Activated T-cell treated with anti-CD3 and anti-CD28 coated beads, Interleukin-2, amount 50 U/mL, for 24 hours (primary cell): Measurements from ENCODE around the gene PRRT1B.

Experiments used
- DNase-seq: peaks from one replicate; pipeline ENCODE4 v3.0.0-alpha.2; 2020
- H3K27ac Mint-ChIP-seq: 2 replicates; pipeline ENCODE4 v1.8.0; 2020; ENCODE audit warnings: mild to moderate bottlenecking, mixed read lengths
- H3K27me3 Mint-ChIP-seq: 2 replicates; pipeline ENCODE4 v1.8.0; 2020; ENCODE audit warnings: mixed read lengths
- H3K36me3 Mint-ChIP-seq: 2 replicates; pipeline ENCODE4 v1.8.0; 2020; ENCODE audit warnings: low read depth, mixed read lengths
- H3K4me1 Mint-ChIP-seq: 2 replicates; pipeline ENCODE4 v1.8.0; 2020; ENCODE audit warnings: low read depth, mixed read lengths
- H3K4me3 Mint-ChIP-seq: 2 replicates; pipeline ENCODE4 v1.8.0; 2020; ENCODE audit warnings: mild to moderate bottlenecking, moderate library complexity, mixed read lengths
- H3K9me3 Mint-ChIP-seq: 2 replicates; pipeline ENCODE4 v1.8.0; 2020; ENCODE audit warnings: mixed read lengths

PRRT1B gene

GRCh38 chr9:131589124-131589711 is 43.9 kb downstream of the PRRT1B start:
- no peak overlapping the region for H3K4me3 Mint-ChIP-seq
- H3K27ac Mint-ChIP-seq = peak overlapping the region; percentile 38
- no peaks in the 10 kb centered on the region for H3K27me3 Mint-ChIP-seq
- H3K9me3 Mint-ChIP-seq = no peaks in the 10 kb centered on the region
- H3K4me1 Mint-ChIP-seq = peaks cover 47% of the 10 kb centered on the region
- H3K36me3 Mint-ChIP-seq = peaks cover 83% of the 10 kb centered on the region
- no peak for DNase-seq

- Mint-ChIP-seq H3K36me3 (peaks cover 82% of the 10 kb centered on the region), H3K27me3 (no peaks in the 10 kb centered on the region), H3K9me3 (no peaks in the 10 kb centered on the region)
Observed at GRCh38 chr9:131589993-131590392, 44.7 kb downstream of the PRRT1B start.

GRCh38 chr9:131590449-131590848 is 45.1 kb downstream of the PRRT1B start:
- Mint-ChIP-seq H3K27me3 (no peaks in the 10 kb centered on the region), H3K4me1 (peaks cover 36% of the 10 kb centered on the region), H3K4me3 (no peak overlapping the region), H3K36me3 (peaks cover 82% of the 10 kb centered on the region), H3K27ac (peak overlapping the region; percentile 84), H3K9me3 (no peaks in the 10 kb centered on the region)
- DNase-seq = no peak

More at GRCh38 chr9:131589993-131590392, 44.7 kb downstream of the PRRT1B start:
- H3K4me3 Mint-ChIP-seq = no peak overlapping the region
- H3K27ac Mint-ChIP-seq = peak overlapping the region; percentile 84
- no peak for DNase-seq
- peaks cover 41% of the 10 kb centered on the region for H3K4me1 Mint-ChIP-seq

GRCh38 chr9:131590907-131591844 is 45.9 kb downstream of the PRRT1B start:
- Mint-ChIP-seq H3K4me1 (peaks cover 29% of the 10 kb centered on the region), H3K36me3 (peaks cover 84% of the 10 kb centered on the region), H3K9me3 (no peaks in the 10 kb centered on the region), H3K27ac (peak overlapping the region; percentile 84), H3K4me3 (no peak overlapping the region), H3K27me3 (no peaks in the 10 kb centered on the region)
- DNase-seq = peak; percentile 87

- peaks cover 88% of the 10 kb centered on the region for H3K36me3 Mint-ChIP-seq
Observed at GRCh38 chr9:131591845-131592208, 46.5 kb downstream of the PRRT1B start.

GRCh38 chr9:131593091-131593820 is 47.9 kb downstream of the PRRT1B start:
- Mint-ChIP-seq H3K9me3 (no peaks in the 10 kb centered on the region), H3K27me3 (no peaks in the 10 kb centered on the region), H3K4me1 (peaks cover 18% of the 10 kb centered on the region), H3K27ac (peak overlapping the region; percentile 26), H3K36me3 (peaks cover 90% of the 10 kb centered on the region), H3K4me3 (no peak overlapping the region)
- no peak for DNase-seq

More at GRCh38 chr9:131591845-131592208, 46.5 kb downstream of the PRRT1B start:
- Mint-ChIP-seq H3K4me1 (peaks cover 25% of the 10 kb centered on the region), H3K9me3 (no peaks in the 10 kb centered on the region), H3K27ac (peak overlapping the region; percentile 84), H3K27me3 (no peaks in the 10 kb centered on the region), H3K4me3 (no peak overlapping the region)
- no peak for DNase-seq

GRCh38 chr9:131593936-131594665 is 48.8 kb downstream of the PRRT1B start:
- Mint-ChIP-seq H3K4me1 (peaks cover 18% of the 10 kb centered on the region), H3K27ac (no peak overlapping the region), H3K4me3 (no peak overlapping the region), H3K9me3 (no peaks in the 10 kb centered on the region), H3K36me3 (peaks cover 89% of the 10 kb centered on the region), H3K27me3 (no peaks in the 10 kb centered on the region)
- no peak for DNase-seq

- no peak overlapping the region for H3K4me3 Mint-ChIP-seq
- peak overlapping the region; percentile 80 for H3K27ac Mint-ChIP-seq
- no peaks in the 10 kb centered on the region for H3K27me3 Mint-ChIP-seq
- H3K4me1 Mint-ChIP-seq = peaks cover 18% of the 10 kb centered on the region
- H3K36me3 Mint-ChIP-seq = peaks cover 87% of the 10 kb centered on the region
- no peak for DNase-seq
- no peaks in the 10 kb centered on the region for H3K9me3 Mint-ChIP-seq
Observed at GRCh38 chr9:131594906-131595665, 49.8 kb downstream of the PRRT1B start.

GRCh38 chr9:131595696-131596429 is 50.5 kb downstream of the PRRT1B start:
- peak overlapping the region; percentile 80 for H3K27ac Mint-ChIP-seq
- H3K4me3 Mint-ChIP-seq = no peak overlapping the region
- peaks cover 12% of the 10 kb centered on the region for H3K4me1 Mint-ChIP-seq
- no peaks in the 10 kb centered on the region for H3K9me3 Mint-ChIP-seq
- peaks cover 86% of the 10 kb centered on the region for H3K36me3 Mint-ChIP-seq
- no peaks in the 10 kb centered on the region for H3K27me3 Mint-ChIP-seq
- DNase-seq = no peak

- H3K4me1 Mint-ChIP-seq = peaks cover 6% of the 10 kb centered on the region
- H3K27me3 Mint-ChIP-seq = no peaks in the 10 kb centered on the region
- no peak for DNase-seq
- peaks cover 84% of the 10 kb centered on the region for H3K36me3 Mint-ChIP-seq
- H3K9me3 Mint-ChIP-seq = no peaks in the 10 kb centered on the region
- no peak overlapping the region for H3K4me3 Mint-ChIP-seq
- H3K27ac Mint-ChIP-seq = peak overlapping the region; percentile 80
Observed at GRCh38 chr9:131596430-131596743, 51.1 kb downstream of the PRRT1B start.

GRCh38 chr9:131597246-131597645 is 51.9 kb downstream of the PRRT1B start:
- H3K4me1 Mint-ChIP-seq = no peaks in the 10 kb centered on the region
- peak overlapping the region; percentile 80 for H3K27ac Mint-ChIP-seq

GRCh38 chr9:131598121-131598520 is 52.8 kb downstream of the PRRT1B start:
- H3K27ac Mint-ChIP-seq = peak overlapping the region; percentile 44

More at GRCh38 chr9:131597246-131597645, 51.9 kb downstream of the PRRT1B start:
- Mint-ChIP-seq H3K27me3 (no peaks in the 10 kb centered on the region), H3K36me3 (peaks cover 84% of the 10 kb centered on the region), H3K4me3 (no peak overlapping the region), H3K9me3 (no peaks in the 10 kb centered on the region)
- no peak for DNase-seq

GRCh38 chr9:131601683-131602181 is 56.4 kb downstream of the PRRT1B start:
- H3K36me3 Mint-ChIP-seq = peaks cover 89% of the 10 kb centered on the region
- no peaks in the 10 kb centered on the region for H3K9me3 Mint-ChIP-seq
- H3K27me3 Mint-ChIP-seq = no peaks in the 10 kb centered on the region
- no peak for DNase-seq
- peak overlapping the region; percentile 72 for H3K27ac Mint-ChIP-seq
- H3K4me3 Mint-ChIP-seq = no peak overlapping the region
- H3K4me1 Mint-ChIP-seq = no peaks in the 10 kb centered on the region

More at GRCh38 chr9:131598121-131598520, 52.8 kb downstream of the PRRT1B start:
- H3K9me3 Mint-ChIP-seq = no peaks in the 10 kb centered on the region
- no peaks in the 10 kb centered on the region for H3K27me3 Mint-ChIP-seq
- peaks cover 90% of the 10 kb centered on the region for H3K36me3 Mint-ChIP-seq
- no peak for DNase-seq
- no peak overlapping the region for H3K4me3 Mint-ChIP-seq
- no peaks in the 10 kb centered on the region for H3K4me1 Mint-ChIP-seq
